ENCODE data around the gene OSR1. TPM values are rescaled to one million over a fixed set of nuclear protein-coding genes. Genes with fewer than 3 reads are reported as not detected.

Gene OSR1
- total and polyA plus RNA-seq, 2 of the 4 experiments (the other 2 are of a cell fraction) = 12.4 to 48.0 TPM

DNA sequence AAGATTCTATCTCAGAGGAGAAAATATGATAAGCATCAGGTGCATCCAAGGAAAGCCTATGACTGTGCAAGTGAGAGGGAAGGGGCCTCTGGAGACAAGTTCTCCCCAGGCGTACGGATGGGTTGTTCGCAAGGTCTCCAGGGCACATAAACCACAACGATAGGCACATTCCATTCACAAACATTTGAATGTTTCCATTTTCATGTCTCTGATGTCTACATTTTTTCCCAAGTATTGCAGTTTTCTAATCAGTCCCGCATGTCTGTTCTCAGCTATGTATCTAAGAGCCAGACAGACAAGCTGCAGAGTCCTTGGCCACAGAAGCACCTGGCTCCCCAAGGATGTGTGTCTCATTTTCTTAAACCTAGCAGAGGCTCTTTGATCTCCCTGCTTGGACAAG is 28.0 kb downstream of the OSR1 start:
- in situ Hi-C loops (cut with MboI; ENCODE audit: low sequenced_read_pairs) = no loop called here
- no peak overlapping the region for H3K4me3 ChIP-seq (ENCODE audit: insufficient read depth, low read depth, low read length)
- H2BK5ac ChIP-seq (ENCODE audit: low read depth, low read length, poor library complexity, severe bottlenecking) = no peak overlapping the region
- H2AFZ ChIP-seq (replicated peaks; ENCODE audit: low read length, poor library complexity) = no peak overlapping the region
- no peaks in the 10 kb centered on the region; the same call in 1 of the 2 replicates for H4K20me1 ChIP-seq (ENCODE audit: insufficient read depth, low read length)
- no peak overlapping the region for H3K14ac ChIP-seq (replicated peaks; ENCODE audit: low read depth, low read length)
- dilution Hi-C loops (cut with HindIII; ENCODE audit: low sequenced_read_pairs, unreplicated experiment) = no loop called here
- no peak overlapping the region for H3K56ac ChIP-seq (ENCODE audit: extremely low read depth, insufficient read depth, low read length)
- no peaks in the 10 kb centered on the region for H3K9me3 ChIP-seq (ENCODE audit: control insufficient read depth, insufficient read depth, low read length)
- H3K27ac ChIP-seq (ENCODE audit: insufficient read depth, low read length) = no peak overlapping the region
- no peak overlapping the region for H4K8ac ChIP-seq (ENCODE audit: low read depth in 2 of 2, low read length in 2 of 2)
- no peak overlapping the region for H3K4ac ChIP-seq (ENCODE audit: low read depth, low read length)
- WGBS, 2 experiments (ENCODE audit: extremely low coverage in 2 of 2, insufficient read length in 1 of 2) = 72% methylated on average over 2 of the region's 5 CpGs; no CpG with 5 or more reads in 1 of the 2 experiments
- DNase-seq (no peak), ATAC-seq (ENCODE audit: low read depth) (no peak)
- H2BK120ac ChIP-seq (ENCODE audit: low read depth, low read length) = no peak overlapping the region
- no TSS peak for BruUV-seq (replicated peaks)
- no peak overlapping the region for H2BK15ac ChIP-seq (ENCODE audit: low read depth, low read length)
- no peak overlapping the region for H4K5ac ChIP-seq (ENCODE audit: low read depth, low read length)
- POLR2A ChIA-PET (ENCODE audit: unreplicated experiment) = no interaction called here
- no peak overlapping the region for H3K9ac ChIP-seq (ENCODE audit: low read depth, low read length)
- no peaks in the 10 kb centered on the region for H3K36me3 ChIP-seq (ENCODE audit: control insufficient read depth, insufficient read depth, low read length)
- CTCF ChIA-PET = no interaction called here
- H3K4me1 ChIP-seq (ENCODE audit: control insufficient read depth, insufficient read depth, low read length) = no peaks in the 10 kb centered on the region
- intact Hi-C loops (cut with micrococcal nuclease) = no loop called here
- no peak overlapping the region for H3K18ac ChIP-seq (ENCODE audit: low read depth, low read length)
- no peak overlapping the region for H2AK5ac ChIP-seq (ENCODE audit: low read depth, low read length)
- no peaks in the 10 kb centered on the region for H3K79me1 ChIP-seq (ENCODE audit: low read depth in 1 of 2, low read length in 2 of 2)
- no peak overlapping the region for H2AK9ac ChIP-seq (replicated peaks; ENCODE audit: low read depth, low read length, poor library complexity)
- H3K9me1 ChIP-seq (ENCODE audit: insufficient read depth, low read length) = no peaks in the 10 kb centered on the region
- H2BK20ac ChIP-seq (ENCODE audit: low read depth, low read length) = no peak overlapping the region
- no peak overlapping the region for H3K4me2 ChIP-seq (ENCODE audit: low read depth, low read length)
- TF ChIP-seq CHD1 (IDR thresholded peaks at IDR 0.05; ENCODE audit: low read depth, low read length) (no peak), NFE2L2 (IDR thresholded peaks at IDR 0.05; ENCODE audit: low read depth, low read length) (no peak), RAD21 (IDR thresholded peaks at IDR 0.05; ENCODE audit: low read length) (no peak), RFX5 (IDR thresholded peaks at IDR 0.05; ENCODE audit: low read depth, low read length) (no peak), BHLHE40 (IDR thresholded peaks at IDR 0.05; ENCODE audit: low read depth, low read length) (no peak), SMC3 (IDR thresholded peaks at IDR 0.05; ENCODE audit: low read depth, low read length) (no peak), POLR2A (IDR thresholded peaks at IDR 0.05; ENCODE audit: low read depth, low read length) (no peak), CEBPB (IDR thresholded peaks at IDR 0.05; ENCODE audit: low read depth, low read length) (no peak), MAFK (IDR thresholded peaks at IDR 0.05; ENCODE audit: low read depth, low read length) (no peak), FOS (IDR thresholded peaks at IDR 0.05; ENCODE audit: low read depth, low read length) (no peak), MAZ (IDR thresholded peaks at IDR 0.05; ENCODE audit: borderline replicate concordance, low read depth, low read length) (no peak), MXI1 (IDR thresholded peaks at IDR 0.05; ENCODE audit: borderline replicate concordance, low read depth, low read length) (no peak), RCOR1 (IDR thresholded peaks at IDR 0.05; ENCODE audit: insufficient replicate concordance, low read length) (no peak)
- TF ChIP-seq, protein P1, sequence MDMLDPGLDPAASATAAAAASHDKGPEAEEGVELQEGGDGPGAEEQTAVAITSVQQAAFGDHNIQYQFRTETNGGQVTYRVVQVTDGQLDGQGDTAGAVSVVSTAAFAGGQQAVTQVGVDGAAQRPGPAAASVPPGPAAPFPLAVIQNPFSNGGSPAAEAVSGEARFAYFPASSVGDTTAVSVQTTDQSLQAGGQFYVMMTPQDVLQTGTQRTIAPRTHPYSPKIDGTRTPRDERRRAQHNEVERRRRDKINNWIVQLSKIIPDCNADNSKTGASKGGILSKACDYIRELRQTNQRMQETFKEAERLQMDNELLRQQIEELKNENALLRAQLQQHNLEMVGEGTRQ (IDR thresholded peaks at IDR 0.05; ENCODE audit: low read depth, low read length) = no peak
- TF ChIP-seq, protein P2, sequence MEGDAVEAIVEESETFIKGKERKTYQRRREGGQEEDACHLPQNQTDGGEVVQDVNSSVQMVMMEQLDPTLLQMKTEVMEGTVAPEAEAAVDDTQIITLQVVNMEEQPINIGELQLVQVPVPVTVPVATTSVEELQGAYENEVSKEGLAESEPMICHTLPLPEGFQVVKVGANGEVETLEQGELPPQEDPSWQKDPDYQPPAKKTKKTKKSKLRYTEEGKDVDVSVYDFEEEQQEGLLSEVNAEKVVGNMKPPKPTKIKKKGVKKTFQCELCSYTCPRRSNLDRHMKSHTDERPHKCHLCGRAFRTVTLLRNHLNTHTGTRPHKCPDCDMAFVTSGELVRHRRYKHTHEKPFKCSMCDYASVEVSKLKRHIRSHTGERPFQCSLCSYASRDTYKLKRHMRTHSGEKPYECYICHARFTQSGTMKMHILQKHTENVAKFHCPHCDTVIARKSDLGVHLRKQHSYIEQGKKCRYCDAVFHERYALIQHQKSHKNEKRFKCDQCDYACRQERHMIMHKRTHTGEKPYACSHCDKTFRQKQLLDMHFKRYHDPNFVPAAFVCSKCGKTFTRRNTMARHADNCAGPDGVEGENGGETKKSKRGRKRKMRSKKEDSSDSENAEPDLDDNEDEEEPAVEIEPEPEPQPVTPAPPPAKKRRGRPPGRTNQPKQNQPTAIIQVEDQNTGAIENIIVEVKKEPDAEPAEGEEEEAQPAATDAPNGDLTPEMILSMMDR (conservative IDR thresholded peaks at IDR 0.05; ENCODE audit: low read depth, low read length) = no peak
- TF ChIP-seq, protein P3, sequence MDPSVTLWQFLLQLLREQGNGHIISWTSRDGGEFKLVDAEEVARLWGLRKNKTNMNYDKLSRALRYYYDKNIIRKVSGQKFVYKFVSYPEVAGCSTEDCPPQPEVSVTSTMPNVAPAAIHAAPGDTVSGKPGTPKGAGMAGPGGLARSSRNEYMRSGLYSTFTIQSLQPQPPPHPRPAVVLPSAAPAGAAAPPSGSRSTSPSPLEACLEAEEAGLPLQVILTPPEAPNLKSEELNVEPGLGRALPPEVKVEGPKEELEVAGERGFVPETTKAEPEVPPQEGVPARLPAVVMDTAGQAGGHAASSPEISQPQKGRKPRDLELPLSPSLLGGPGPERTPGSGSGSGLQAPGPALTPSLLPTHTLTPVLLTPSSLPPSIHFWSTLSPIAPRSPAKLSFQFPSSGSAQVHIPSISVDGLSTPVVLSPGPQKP (IDR thresholded peaks at IDR 0.05; ENCODE audit: borderline replicate concordance, low read depth, low read length) = no peak
- no peaks in the 10 kb centered on the region for H3K27me3 ChIP-seq (ENCODE audit: control insufficient read depth, insufficient read depth, low read length)
- H4K91ac ChIP-seq (ENCODE audit: insufficient read depth, low read depth, low read length) = no peak overlapping the region
- H3K23ac ChIP-seq (ENCODE audit: low read depth, low read length) = no peak overlapping the region

All from IMR-90 (cell line).